Left lung (tissue), 10 donors: ENCODE measurements around the gene GMPR. TPM values are rescaled to one million over a fixed set of nuclear protein-coding genes. Genes with fewer than 3 reads are reported as not detected.

Experiments used
- ATAC-seq: fragments of 200-7000 bp; cut with Tn5 transposase; one replicate; pipeline ENCODE4 v1.9.1; 2020; ENCODE audit warnings: moderate library complexity
- DNase-seq, 4 donors: peaks; one replicate each; pipeline ENCODE4 v3.0.0-alpha.2; 2013 to 2020
- H3K27ac ChIP-seq, 2 donors: fragments of 200-600 bp; sonication (generic) in 1 of 2; one replicate each; pipeline versions ENCODE4 v1.5.0 to v1.8.0; 2020 to 2021
- H3K27me3 ChIP-seq, 2 donors: fragments of 200-600 bp; sonication (generic) in 1 of 2; one replicate each; pipeline versions ENCODE4 v1.5.0 to v1.8.0; 2020 to 2021
- H3K36me3 ChIP-seq, 2 donors: fragments of 200-600 bp; sonication (generic) in 1 of 2; one replicate each; pipeline versions ENCODE4 v1.5.0 to v1.8.0; 2020 to 2021
- H3K4me1 ChIP-seq, 2 donors: fragments of 200-600 bp; one replicate each; pipeline ENCODE4 v1.8.0; 2021
- H3K4me3 ChIP-seq, 2 donors: fragments of 200-600 bp; sonication (generic) in 1 of 2; one replicate each; pipeline versions ENCODE4 v1.5.0 to v1.8.0; 2020 to 2021; ENCODE audit warnings: mild to moderate bottlenecking in 1 of 2
- H3K9me3 ChIP-seq, 2 donors: fragments of 200-600 bp; sonication (generic) in 1 of 2; one replicate each; pipeline versions ENCODE4 v1.5.0 to v1.8.0; 2020 to 2021
- CTCF ChIP-seq, 2 donors: fragments of 200-600 bp; sonication (generic) in 1 of 2; IDR thresholded peaks; one replicate each; pipeline versions ENCODE4 v1.5.0 to v1.8.0; 2021; ENCODE audit warnings: antibody characterized with exemption in 2 of 2
- intact Hi-C, 2 donors: fragments of 100-400 bp; cut with DNase I; formaldehyde crosslinking; loops; one replicate each; pipeline versions ENCODE4 v1.11.2 to v1.14.2; 2022
- polyA plus RNA-seq, 6 donors: library from polyadenylated mRNA; unstranded; fragments of 120-200 nt; gene quantifications; one replicate each; pipeline ENCODE4 v1.2.1, GENCODE V29; 2013; ENCODE audit not compliant: insufficient read length in 6 of 6
- total RNA-seq, 2 donors: library from RNA; stranded (reverse); fragmentation: NEBNext Ultra II Directional; extraction: Animal tissue kit (Norgen Biotek cat#: 25700); gene quantifications; one replicate each; pipeline ENCODE4 v1.2.1, GENCODE V29; 2021
- donor health status: DM: no; HTN: yes; CAD: no.
- donor health status: DM: no; HTN: no; CAD: no.

Gene GMPR
- total and polyA plus RNA-seq, 8 donors, result 3.8 to 16.1 (median 7.0) TPM

- intact Hi-C loops, result no loop called here
- DNase-seq (no peak), ATAC-seq (no peak)
- Histone ChIP-seq H3K36me3 (peaks cover 0 to 35% of the 10 kb centered on the region in 2 donors), H3K27ac (no peak overlapping the region), H3K27me3 (no peaks in the 10 kb centered on the region), H3K4me1 (no peaks in the 10 kb centered on the region), H3K9me3 (no peaks in the 10 kb centered on the region), H3K4me3 (no peak overlapping the region)
- no peak for TF ChIP-seq CTCF (IDR thresholded peaks at IDR 0.05)
Observed at GRCh38 chr6:16305788-16306187, 67.4 kb downstream of the GMPR start.

DNA sequence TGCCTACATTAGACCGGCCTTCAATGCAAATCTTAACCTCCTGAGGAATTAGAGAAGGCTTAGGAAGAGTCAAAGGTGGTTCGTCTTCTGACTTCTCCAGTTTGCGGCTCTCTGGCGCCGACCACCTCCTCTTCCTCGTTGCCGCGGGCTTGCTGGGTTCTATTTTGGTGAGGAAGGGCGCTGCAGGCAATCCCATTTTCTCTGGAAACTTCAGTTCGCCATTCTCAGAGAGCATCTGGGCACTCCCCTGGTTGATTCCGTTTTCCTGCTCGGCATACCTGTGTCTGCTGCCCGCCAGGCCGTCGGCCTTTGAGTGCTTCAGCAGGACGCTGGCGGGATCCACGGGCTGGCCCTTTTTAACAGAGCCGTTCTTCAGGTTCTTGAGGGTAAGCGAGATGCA is 67.9 kb downstream of the GMPR start:
- no peaks in the 10 kb centered on the region for H3K4me1 ChIP-seq
- peaks cover 0 to 35% of the 10 kb centered on the region in 2 donors for H3K36me3 ChIP-seq
- no peak for TF ChIP-seq CTCF (IDR thresholded peaks at IDR 0.05)
- no peaks in the 10 kb centered on the region for H3K27me3 ChIP-seq
- H3K4me3 ChIP-seq, result no peak overlapping the region
- DNase-seq, result no peak
- no peak for ATAC-seq
- H3K27ac ChIP-seq, result no peak overlapping the region
- intact Hi-C loops, result no loop called here
- H3K9me3 ChIP-seq, result no peaks in the 10 kb centered on the region

- no peak for ATAC-seq
- no peaks in the 10 kb centered on the region for H3K27me3 ChIP-seq
- no peak overlapping the region for H3K27ac ChIP-seq
- no peak for DNase-seq
- no peaks in the 10 kb centered on the region for H3K4me1 ChIP-seq
- no peak for TF ChIP-seq CTCF (IDR thresholded peaks at IDR 0.05)
- no peak overlapping the region for H3K4me3 ChIP-seq
- H3K9me3 ChIP-seq, result no peaks in the 10 kb centered on the region
- intact Hi-C loops, result no loop called here
- peaks cover 0 to 8% of the 10 kb centered on the region in 2 donors for H3K36me3 ChIP-seq
Observed at GRCh38 chr6:16311763-16312162, 73.4 kb downstream of the GMPR start.

- ATAC-seq (no peak), DNase-seq (no peak)
- Histone ChIP-seq H3K4me1 (peaks cover 2 to 4% of the 10 kb centered on the region in 2 donors), H3K9me3 (no peaks in the 10 kb centered on the region), H3K36me3 (peaks cover 0 to 4% of the 10 kb centered on the region in 2 donors), H3K27me3 (no peaks in the 10 kb centered on the region), H3K27ac (no peak overlapping the region), H3K4me3 (no peak overlapping the region)
- TF ChIP-seq CTCF (IDR thresholded peaks at IDR 0.05), result no peak
- intact Hi-C loops, result no loop called here
Observed at GRCh38 chr6:16313732-16314131, 75.3 kb downstream of the GMPR start.

DNA sequence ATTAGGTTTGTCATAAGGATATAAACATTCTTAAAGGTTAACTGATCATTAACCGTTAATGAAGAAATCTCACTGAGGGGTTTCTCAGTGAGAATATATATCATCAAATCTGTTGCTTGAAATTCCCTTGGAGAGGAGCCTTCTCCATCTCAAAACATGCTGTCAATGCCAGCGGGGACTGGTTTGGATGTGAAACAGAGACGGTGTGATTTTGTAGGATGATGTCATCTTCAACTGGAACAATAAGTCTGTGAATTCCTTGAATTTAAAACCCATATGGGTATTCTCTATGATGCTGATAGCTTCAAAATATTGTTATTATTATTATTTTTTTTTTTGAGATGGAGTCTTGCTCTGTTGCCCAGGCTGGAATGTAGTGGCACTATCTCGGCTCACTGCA is 75.9 kb downstream of the GMPR start:
- no peak for TF ChIP-seq CTCF (IDR thresholded peaks at IDR 0.05)
- no peak for DNase-seq
- no peak for ATAC-seq
- H3K27me3 ChIP-seq, result no peaks in the 10 kb centered on the region
- peaks cover 0 to 2% of the 10 kb centered on the region in 2 donors for H3K36me3 ChIP-seq
- no peak overlapping the region for H3K4me3 ChIP-seq
- intact Hi-C loops, result no loop called here
- no peaks in the 10 kb centered on the region for H3K9me3 ChIP-seq
- peaks cover 6 to 9% of the 10 kb centered on the region in 2 donors for H3K4me1 ChIP-seq
- no peak overlapping the region for H3K27ac ChIP-seq
